SK-N-SH (cell line): ENCODE results near the gene PGAP3. TPM values are rescaled to one million over a fixed set of nuclear protein-coding genes. Genes with fewer than 3 reads are reported as not detected.

Experiments used
- CTCF ChIA-PET: fragments of 300-600, 350-600 bp; formaldehyde crosslinking; extraction: SDS; loops from one replicate; lab custom pipeline; 2021; lab: Yijun Ruan, JAX
- POLR2A ChIA-PET: fragments of 350-600 bp; sonication (Branson Sonifier 250); formaldehyde crosslinking; extraction: SDS; loops from one replicate; lab custom pipeline; 2020; ENCODE audit warnings: antibody characterized with exemption, inconsistent platforms; lab: Yijun Ruan, JAX
- DNase-seq: peaks from one replicate; pipeline ENCODE4 v3.0.0; 2012
- H2AFZ ChIP-seq: fragments of 200-600 bp; sonication (generic); 2 replicates; pipeline ENCODE4 v1.8.1; 2016; ENCODE audit warnings: antibody characterized with exemption, mild to moderate bottlenecking, low read depth
- H3F3A ChIP-seq: fragments of 200-600 bp; sonication (generic); replicated peaks from 2 replicates; pipeline ENCODE3; 2016; ENCODE audit warnings: antibody characterized with exemption, mild to moderate bottlenecking; ENCODE audit not compliant: insufficient read depth
- H3K27ac ChIP-seq, 2 experiments: fragments of 200-500 bp in 1 of 2; fragments of 200-600 bp in 1 of 2; sonication (Bioruptor generic) in 1 of 2; sonication (generic), shearing (Covaris generic) in 1 of 2; 2 replicates each; pipeline versions ENCODE4 v1.5.1 to v1.6.1; 2014 to 2016; ENCODE audit warnings: low read depth in 2 of 2, inconsistent platforms in 1 of 2, low read length in 1 of 2, mild to moderate bottlenecking in 1 of 2, mixed read lengths in 1 of 2
- H3K27me3 ChIP-seq: fragments of 200-600 bp; sonication (generic), shearing (Covaris generic); 2 replicates; pipeline ENCODE4 v1.6.1; 2016; ENCODE audit warnings: mixed run types; ENCODE audit not compliant: insufficient read depth
- H3K36me3 ChIP-seq, 2 experiments: fragments of 200-500 bp in 1 of 2; fragments of 200-600 bp in 1 of 2; sonication (Bioruptor generic) in 1 of 2; sonication (generic) in 1 of 2; replicated peaks in 1 of 2; 2 replicates each; pipeline versions ENCODE3 to v1.5.1; 2014 to 2016; ENCODE audit warnings: low read length in 1 of 2, mild to moderate bottlenecking in 1 of 2; ENCODE audit not compliant: insufficient read depth in 2 of 2, control insufficient read depth in 1 of 2
- H3K4me1 ChIP-seq, 2 experiments: fragments of 200-500 bp in 1 of 2; fragments of 200-600 bp in 1 of 2; sonication (Bioruptor generic) in 1 of 2; sonication (generic), shearing (Covaris generic) in 1 of 2; 2 replicates each; pipeline versions ENCODE4 v1.5.1 to v1.6.1; 2014 to 2016; ENCODE audit warnings: low read depth in 1 of 2, low read length in 1 of 2, mixed run types in 1 of 2; ENCODE audit not compliant: insufficient read depth in 2 of 2, control insufficient read depth in 1 of 2
- H3K4me2 ChIP-seq: fragments of 200-600 bp; sonication (generic), shearing (Covaris generic); 2 replicates; pipeline ENCODE4 v1.6.1; 2017; ENCODE audit warnings: mixed run types
- H3K4me3 ChIP-seq, 2 experiments: fragments of 200-500 bp in 1 of 2; fragments of 200-600 bp in 1 of 2; sonication (Bioruptor generic) in 1 of 2; sonication (generic), shearing (Covaris generic) in 1 of 2; 2 replicates each; pipeline versions ENCODE4 v1.5.1 to v1.8.1; 2014 to 2016; ENCODE audit warnings: low read depth in 2 of 2, inconsistent platforms in 1 of 2, low read length in 1 of 2, mild to moderate bottlenecking in 1 of 2, mixed read lengths in 1 of 2, moderate library complexity in 1 of 2
- H3K79me2 ChIP-seq: fragments of 200-600 bp; sonication (generic); 2 replicates; pipeline ENCODE4 v1.8.1; 2017; ENCODE audit warnings: mild to moderate bottlenecking; ENCODE audit not compliant: insufficient read depth
- H3K9ac ChIP-seq: fragments of 200-600 bp; sonication (generic); 2 replicates; pipeline ENCODE4 v1.6.1; 2017; ENCODE audit warnings: mixed run types
- H3K9me2 ChIP-seq: fragments of 200-600 bp; sonication (generic); 2 replicates; pipeline ENCODE4 v1.6.1; 2017; ENCODE audit warnings: mixed run types
- H3K9me3 ChIP-seq: fragments of 200-600 bp; sonication (generic); 2 replicates; pipeline ENCODE4 v1.6.1; 2017; ENCODE audit warnings: mixed run types, mild to moderate bottlenecking, moderate library complexity
- H4K20me1 ChIP-seq: fragments of 200-600 bp; sonication (generic); 2 replicates; pipeline ENCODE4 v1.6.1; 2017; ENCODE audit warnings: mild to moderate bottlenecking, mixed run types; ENCODE audit not compliant: insufficient read depth
- CHD2 ChIP-seq: fragments of 150-350 bp; IDR thresholded peaks from 2 replicates; pipeline ENCODE4 v1.6.1; 2018; ENCODE audit warnings: low read length; ENCODE audit not compliant: partially characterized antibody
- ELF1 ChIP-seq: IDR thresholded peaks from 2 replicates; pipeline ENCODE4 v1.4.0; 2012
- GABPA ChIP-seq: IDR thresholded peaks from 2 replicates; pipeline ENCODE4 v1.4.0; 2012; ENCODE audit warnings: low read depth, mild to moderate bottlenecking
- IRF3 ChIP-seq: fragments of 150-350 bp; IDR thresholded peaks from 2 replicates; pipeline ENCODE4 v1.6.1; 2016; ENCODE audit warnings: mild to moderate bottlenecking, low read depth, low read length
- MAX ChIP-seq: IDR thresholded peaks from 2 replicates; pipeline ENCODE4 v1.4.0; 2012; ENCODE audit warnings: low read depth
- MXI1 ChIP-seq: IDR thresholded peaks from 2 replicates; pipeline ENCODE4 v1.6.1; 2012; ENCODE audit warnings: mild to moderate bottlenecking, low read depth, low read length, improper control_type of control experiment
- NFIC ChIP-seq: IDR thresholded peaks from 2 replicates; pipeline ENCODE4 v1.4.0; 2012; ENCODE audit warnings: borderline replicate concordance
- POLR2AphosphoS5 ChIP-seq: IDR thresholded peaks from 2 replicates; pipeline ENCODE4 v1.6.1; 2012; ENCODE audit warnings: low read depth, low read length
- RAD21 ChIP-seq: IDR thresholded peaks from 2 replicates; pipeline ENCODE4 v1.6.1; 2012; ENCODE audit warnings: mild to moderate bottlenecking, low read length
- RCOR1 ChIP-seq: fragments of 150-350 bp; IDR thresholded peaks from 2 replicates; pipeline ENCODE4 v1.6.1; 2017; ENCODE audit warnings: antibody characterized with exemption, low read length
- SMC3 ChIP-seq: IDR thresholded peaks from 2 replicates; pipeline ENCODE4 v1.6.1; 2012; ENCODE audit warnings: low read depth, low read length, improper control_type of control experiment
- TAF1 ChIP-seq: IDR thresholded peaks from 2 replicates; pipeline ENCODE4 v1.6.1; 2012; ENCODE audit warnings: low read depth, mild to moderate bottlenecking, low read length, moderate library complexity, borderline replicate concordance
- WGBS: methylation state at CpG from one replicate; pipeline ENCODE4 v1.1.6; 2017; ENCODE audit warnings: low lambda C conversion rate; 5-methylcytosine and 5-hydroxymethylcytosine counted together
- polyA plus RNA-seq, 3 experiments: library from polyadenylated mRNA; depleted of rRNA; stranded (reverse); fragments of >200 nt; gene quantifications; 2 replicates each; pipeline ENCODE4 v1.2.3, GENCODE V29; 2012
- TF ChIP-seq, protein P1 (sequence below): IDR thresholded peaks from 2 replicates; pipeline ENCODE4 v1.4.0; 2012; ENCODE audit warnings: low read depth, borderline replicate concordance
- TF ChIP-seq, protein P2 (sequence below): fragments of 200-600 bp; sonication (generic); IDR thresholded peaks from 2 replicates; pipeline ENCODE4 v1.6.1; 2017; ENCODE audit warnings: antibody characterized with exemption, mild to moderate bottlenecking, moderate library complexity
- TF ChIP-seq, protein P3 (sequence below): IDR thresholded peaks from 2 replicates; pipeline ENCODE4; 2012
- TF ChIP-seq, protein P4 (sequence below): fragments of 150-350 bp; IDR thresholded peaks from 2 replicates; pipeline ENCODE4 v1.6.1; 2017; ENCODE audit warnings: antibody characterized with exemption, low read length, low read depth, borderline replicate concordance

Gene PGAP3
- polyA plus RNA-seq, 1 of the 3 experiments (the other 2 are of a cell fraction) = 20.9 TPM

GRCh38 chr17:39730095-39730921 is 42.5 kb upstream of the PGAP3 start, which contains the start of gene MIEN1:
Gene MIEN1, minus strand, starts transcription at chr17:39730532. Its CDS starts 37 bp downstream, at chr17:39730495.
- Histone ChIP-seq H3K27ac (peak within 1 kb of the TSS; percentile 65 to 76; a peak in 3 of 4 replicates), H3F3A (no peaks in the 10 kb centered on the region)
- 11% methylated on average over 10 of the region's 65 CpGs for WGBS

More at GRCh38 chr17:39730095-39730921, 42.5 kb upstream of the PGAP3 start, which contains the start of gene MIEN1:
- TF ChIP-seq GABPA = no peak
- TF ChIP-seq, protein P1, sequence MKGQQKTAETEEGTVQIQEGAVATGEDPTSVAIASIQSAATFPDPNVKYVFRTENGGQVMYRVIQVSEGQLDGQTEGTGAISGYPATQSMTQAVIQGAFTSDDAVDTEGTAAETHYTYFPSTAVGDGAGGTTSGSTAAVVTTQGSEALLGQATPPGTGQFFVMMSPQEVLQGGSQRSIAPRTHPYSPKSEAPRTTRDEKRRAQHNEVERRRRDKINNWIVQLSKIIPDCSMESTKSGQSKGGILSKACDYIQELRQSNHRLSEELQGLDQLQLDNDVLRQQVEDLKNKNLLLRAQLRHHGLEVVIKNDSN = peak; percentile 99
- no peak for TF ChIP-seq IRF3
- peak; percentile 98 for TF ChIP-seq ELF1
- no peak for TF ChIP-seq CHD2
- TF ChIP-seq, protein P2, sequence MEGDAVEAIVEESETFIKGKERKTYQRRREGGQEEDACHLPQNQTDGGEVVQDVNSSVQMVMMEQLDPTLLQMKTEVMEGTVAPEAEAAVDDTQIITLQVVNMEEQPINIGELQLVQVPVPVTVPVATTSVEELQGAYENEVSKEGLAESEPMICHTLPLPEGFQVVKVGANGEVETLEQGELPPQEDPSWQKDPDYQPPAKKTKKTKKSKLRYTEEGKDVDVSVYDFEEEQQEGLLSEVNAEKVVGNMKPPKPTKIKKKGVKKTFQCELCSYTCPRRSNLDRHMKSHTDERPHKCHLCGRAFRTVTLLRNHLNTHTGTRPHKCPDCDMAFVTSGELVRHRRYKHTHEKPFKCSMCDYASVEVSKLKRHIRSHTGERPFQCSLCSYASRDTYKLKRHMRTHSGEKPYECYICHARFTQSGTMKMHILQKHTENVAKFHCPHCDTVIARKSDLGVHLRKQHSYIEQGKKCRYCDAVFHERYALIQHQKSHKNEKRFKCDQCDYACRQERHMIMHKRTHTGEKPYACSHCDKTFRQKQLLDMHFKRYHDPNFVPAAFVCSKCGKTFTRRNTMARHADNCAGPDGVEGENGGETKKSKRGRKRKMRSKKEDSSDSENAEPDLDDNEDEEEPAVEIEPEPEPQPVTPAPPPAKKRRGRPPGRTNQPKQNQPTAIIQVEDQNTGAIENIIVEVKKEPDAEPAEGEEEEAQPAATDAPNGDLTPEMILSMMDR = peak; percentile 76
- TF ChIP-seq SMC3 = peak; percentile 20; the same call in 1 of the 2 replicates
- TF ChIP-seq RCOR1 = no peak
- TF ChIP-seq, protein P3, sequence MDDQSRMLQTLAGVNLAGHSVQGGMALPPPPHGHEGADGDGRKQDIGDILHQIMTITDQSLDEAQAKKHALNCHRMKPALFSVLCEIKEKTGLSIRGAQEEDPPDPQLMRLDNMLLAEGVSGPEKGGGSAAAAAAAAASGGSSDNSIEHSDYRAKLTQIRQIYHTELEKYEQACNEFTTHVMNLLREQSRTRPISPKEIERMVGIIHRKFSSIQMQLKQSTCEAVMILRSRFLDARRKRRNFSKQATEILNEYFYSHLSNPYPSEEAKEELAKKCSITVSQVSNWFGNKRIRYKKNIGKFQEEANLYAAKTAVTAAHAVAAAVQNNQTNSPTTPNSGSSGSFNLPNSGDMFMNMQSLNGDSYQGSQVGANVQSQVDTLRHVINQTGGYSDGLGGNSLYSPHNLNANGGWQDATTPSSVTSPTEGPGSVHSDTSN = no peak
- TF ChIP-seq MAX = peak; percentile 34; the same call in 1 of the 2 replicates
- peak; percentile 59 for TF ChIP-seq MXI1
- peak; percentile 15; the same call in 1 of the 2 replicates for TF ChIP-seq TAF1
- TF ChIP-seq POLR2AphosphoS5 = peak; percentile 73
- TF ChIP-seq, protein P4, sequence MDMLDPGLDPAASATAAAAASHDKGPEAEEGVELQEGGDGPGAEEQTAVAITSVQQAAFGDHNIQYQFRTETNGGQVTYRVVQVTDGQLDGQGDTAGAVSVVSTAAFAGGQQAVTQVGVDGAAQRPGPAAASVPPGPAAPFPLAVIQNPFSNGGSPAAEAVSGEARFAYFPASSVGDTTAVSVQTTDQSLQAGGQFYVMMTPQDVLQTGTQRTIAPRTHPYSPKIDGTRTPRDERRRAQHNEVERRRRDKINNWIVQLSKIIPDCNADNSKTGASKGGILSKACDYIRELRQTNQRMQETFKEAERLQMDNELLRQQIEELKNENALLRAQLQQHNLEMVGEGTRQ = peak; percentile 85
- no peak for TF ChIP-seq NFIC
- peak; percentile 43 for TF ChIP-seq RAD21
- TF ChIP-seq, all 33 proteins: peak for 10
- H3K4me2 ChIP-seq = peak within 1 kb of the TSS; percentile 96
- peak within 1 kb of the TSS; percentile 98 for H2AFZ ChIP-seq
- H3K4me3 ChIP-seq = peak within 1 kb of the TSS; percentile 65 to 96
- H3K79me2 ChIP-seq = no peaks in the 10 kb centered on the region; the same call in 1 of the 2 replicates
- H3K4me1 ChIP-seq = peaks cover 0 to 8% of the 10 kb centered on the region in 2 experiments; a peak in 1 of 4 replicates
- DNase-seq = peak; percentile 99
- no peaks in the 10 kb centered on the region for H3K9me3 ChIP-seq
- CTCF ChIA-PET = interaction anchor here (0.6 to 4.6 kb wide), 39 partner anchors 9 to 560 kb away, joined by 3 to 27 read pairs (median 5); partner anchors contain the start of genes ERBB2, PNMT and PSMD3
- no peaks in the 10 kb centered on the region for H4K20me1 ChIP-seq
- POLR2A ChIA-PET = interaction anchor here (1.1 to 1.5 kb wide), 2 partner anchors 19 to 43 kb away, joined by 3 read pairs; partner anchors contain the start of gene PGAP3
- peak within 1 kb of the TSS; percentile 91 for H3K9ac ChIP-seq
- no peaks in the 10 kb centered on the region for H3K27me3 ChIP-seq
- no peaks in the 10 kb centered on the region for H3K9me2 ChIP-seq
- peaks cover 0 to 4% of the 10 kb centered on the region in 2 experiments for H3K36me3 ChIP-seq
